ENCODE results near the gene WBP2NL. TPM values are rescaled to one million over a fixed set of nuclear protein-coding genes. Genes with fewer than 3 reads are reported as not detected.

Gene WBP2NL
- total and polyA plus RNA-seq, 4 donors: 0.12 to 0.50 (median 0.25) TPM

DNA sequence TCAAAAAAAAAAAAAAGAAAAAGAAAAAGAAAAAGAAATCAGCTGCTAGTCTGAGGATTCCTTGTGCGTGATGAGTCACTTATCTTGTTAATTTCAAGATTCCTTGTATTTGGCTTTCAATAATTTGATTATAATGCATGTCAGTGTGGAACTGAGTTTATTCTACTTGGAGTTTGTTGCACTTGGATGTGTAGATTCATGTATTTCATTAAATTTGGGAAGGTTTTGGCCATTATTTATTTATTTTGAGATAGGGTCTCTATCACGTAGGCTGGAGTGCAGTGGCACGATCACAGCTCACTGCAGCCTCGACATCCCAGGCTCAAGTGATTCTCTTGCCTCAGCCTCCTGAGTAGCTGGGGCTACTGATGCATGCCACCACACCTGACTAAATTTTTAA lies 14.8 kb downstream of the WBP2NL start:
- no peak overlapping the region for H3K4me3 ChIP-seq (ENCODE audit: low read depth in 1 of 3, low read length in 3 of 3)
- TF ChIP-seq NR2F2 (IDR thresholded peaks at IDR 0.05) (no peak), EGR1 (IDR thresholded peaks at IDR 0.05; ENCODE audit: low read depth in 2 of 2) (no peak), HNF4A (conservative IDR thresholded peaks at IDR 0.05) (no peak), YY1 (IDR thresholded peaks at IDR 0.05) (no peak), TAF1 (conservative IDR thresholded peaks at IDR 0.05) (no peak), FOXA1 (IDR thresholded peaks at IDR 0.05) (no peak), FOXA2 (IDR thresholded peaks at IDR 0.05) (no peak), GABPA (IDR thresholded peaks at IDR 0.05 in 1 of 2, conservative IDR thresholded peaks at IDR 0.05 in 1 of 2) (no peak), HNF4G (IDR thresholded peaks at IDR 0.05) (no peak), SP1 (IDR thresholded peaks at IDR 0.05) (no peak), JUND (IDR thresholded peaks at IDR 0.05) (no peak), RAD21 (IDR thresholded peaks at IDR 0.05) (no peak), RXRA (IDR thresholded peaks at IDR 0.05) (no peak)
- TF ChIP-seq, protein P1, sequence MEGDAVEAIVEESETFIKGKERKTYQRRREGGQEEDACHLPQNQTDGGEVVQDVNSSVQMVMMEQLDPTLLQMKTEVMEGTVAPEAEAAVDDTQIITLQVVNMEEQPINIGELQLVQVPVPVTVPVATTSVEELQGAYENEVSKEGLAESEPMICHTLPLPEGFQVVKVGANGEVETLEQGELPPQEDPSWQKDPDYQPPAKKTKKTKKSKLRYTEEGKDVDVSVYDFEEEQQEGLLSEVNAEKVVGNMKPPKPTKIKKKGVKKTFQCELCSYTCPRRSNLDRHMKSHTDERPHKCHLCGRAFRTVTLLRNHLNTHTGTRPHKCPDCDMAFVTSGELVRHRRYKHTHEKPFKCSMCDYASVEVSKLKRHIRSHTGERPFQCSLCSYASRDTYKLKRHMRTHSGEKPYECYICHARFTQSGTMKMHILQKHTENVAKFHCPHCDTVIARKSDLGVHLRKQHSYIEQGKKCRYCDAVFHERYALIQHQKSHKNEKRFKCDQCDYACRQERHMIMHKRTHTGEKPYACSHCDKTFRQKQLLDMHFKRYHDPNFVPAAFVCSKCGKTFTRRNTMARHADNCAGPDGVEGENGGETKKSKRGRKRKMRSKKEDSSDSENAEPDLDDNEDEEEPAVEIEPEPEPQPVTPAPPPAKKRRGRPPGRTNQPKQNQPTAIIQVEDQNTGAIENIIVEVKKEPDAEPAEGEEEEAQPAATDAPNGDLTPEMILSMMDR (IDR thresholded peaks at IDR 0.05; ENCODE audit: low read depth, low read length, missing input control): no peak
- TF ChIP-seq, protein P2, sequence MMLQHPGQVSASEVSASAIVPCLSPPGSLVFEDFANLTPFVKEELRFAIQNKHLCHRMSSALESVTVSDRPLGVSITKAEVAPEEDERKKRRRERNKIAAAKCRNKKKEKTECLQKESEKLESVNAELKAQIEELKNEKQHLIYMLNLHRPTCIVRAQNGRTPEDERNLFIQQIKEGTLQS (IDR thresholded peaks at IDR 0.05): no peak
- TF ChIP-seq, protein P3, sequence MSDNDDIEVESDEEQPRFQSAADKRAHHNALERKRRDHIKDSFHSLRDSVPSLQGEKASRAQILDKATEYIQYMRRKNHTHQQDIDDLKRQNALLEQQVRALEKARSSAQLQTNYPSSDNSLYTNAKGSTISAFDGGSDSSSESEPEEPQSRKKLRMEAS (IDR thresholded peaks at IDR 0.05): no peak
- TF ChIP-seq, protein P4, sequence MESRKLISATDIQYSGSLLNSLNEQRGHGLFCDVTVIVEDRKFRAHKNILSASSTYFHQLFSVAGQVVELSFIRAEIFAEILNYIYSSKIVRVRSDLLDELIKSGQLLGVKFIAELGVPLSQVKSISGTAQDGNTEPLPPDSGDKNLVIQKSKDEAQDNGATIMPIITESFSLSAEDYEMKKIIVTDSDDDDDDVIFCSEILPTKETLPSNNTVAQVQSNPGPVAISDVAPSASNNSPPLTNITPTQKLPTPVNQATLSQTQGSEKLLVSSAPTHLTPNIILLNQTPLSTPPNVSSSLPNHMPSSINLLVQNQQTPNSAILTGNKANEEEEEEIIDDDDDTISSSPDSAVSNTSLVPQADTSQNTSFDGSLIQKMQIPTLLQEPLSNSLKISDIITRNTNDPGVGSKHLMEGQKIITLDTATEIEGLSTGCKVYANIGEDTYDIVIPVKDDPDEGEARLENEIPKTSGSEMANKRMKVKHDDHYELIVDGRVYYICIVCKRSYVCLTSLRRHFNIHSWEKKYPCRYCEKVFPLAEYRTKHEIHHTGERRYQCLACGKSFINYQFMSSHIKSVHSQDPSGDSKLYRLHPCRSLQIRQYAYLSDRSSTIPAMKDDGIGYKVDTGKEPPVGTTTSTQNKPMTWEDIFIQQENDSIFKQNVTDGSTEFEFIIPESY (IDR thresholded peaks at IDR 0.05): no peak
- H3K9me3 ChIP-seq (ENCODE audit: control insufficient read depth in 4 of 4, low read length in 3 of 4): peaks cover 0 to 14% (median 2%) of the 10 kb centered on the region in 4 donors
- H3K36me3 ChIP-seq (ENCODE audit: control insufficient read depth in 4 of 4, insufficient read depth in 3 of 4, low read depth in 1 of 4, low read length in 3 of 4): no peaks in the 10 kb centered on the region
- H3K27me3 ChIP-seq (ENCODE audit: control insufficient read depth in 4 of 4, insufficient read depth in 4 of 4, low read length in 3 of 4): no peaks in the 10 kb centered on the region
- no peaks in the 10 kb centered on the region for H3K4me1 ChIP-seq (ENCODE audit: control insufficient read depth in 4 of 4, insufficient read depth in 4 of 4, low read length in 3 of 4)
- 83% methylated on average over 4 of the region's 4 CpGs for WGBS
- no peak overlapping the region for H3K27ac ChIP-seq (ENCODE audit: low read depth in 1 of 2, low read length in 2 of 2)
- no peak for DNase-seq (ENCODE audit: low spot score)
- no peak overlapping the region for H3K9ac ChIP-seq (ENCODE audit: low read depth in 1 of 2, low read length in 2 of 2)

DNA sequence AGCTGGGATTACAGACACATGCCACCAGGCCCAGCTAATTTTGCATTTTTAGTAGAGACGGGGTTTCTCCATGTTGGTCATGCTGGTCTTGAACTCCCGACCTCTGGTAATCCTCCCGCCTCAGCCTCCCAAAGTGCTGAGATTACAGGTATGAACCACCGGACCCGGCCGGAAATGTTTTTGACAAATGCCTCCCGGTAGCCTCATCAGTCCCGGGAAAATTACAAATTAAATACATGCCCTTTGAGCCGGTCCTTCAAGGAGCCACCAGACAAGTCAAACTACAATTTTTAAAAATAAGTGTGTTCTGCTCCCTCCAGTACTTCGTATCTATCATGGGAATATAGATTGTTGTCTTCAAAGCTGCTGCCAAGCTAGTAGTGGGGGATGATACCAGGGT lies 17.5 kb downstream of the WBP2NL start:
- Histone ChIP-seq H3K27ac (ENCODE audit: low read depth in 1 of 2, low read length in 2 of 2) (no peak overlapping the region), H3K9ac (ENCODE audit: low read depth in 1 of 2, low read length in 2 of 2) (no peak overlapping the region), H3K4me3 (ENCODE audit: low read depth in 1 of 3, low read length in 3 of 3) (no peak overlapping the region), H3K4me1 (ENCODE audit: control insufficient read depth in 4 of 4, insufficient read depth in 4 of 4, low read length in 3 of 4) (no peaks in the 10 kb centered on the region), H3K27me3 (ENCODE audit: control insufficient read depth in 4 of 4, insufficient read depth in 4 of 4, low read length in 3 of 4) (no peaks in the 10 kb centered on the region), H3K9me3 (ENCODE audit: control insufficient read depth in 4 of 4, low read length in 3 of 4) (peaks cover 0 to 1% (median under 1%) of the 10 kb centered on the region in 4 donors), H3K36me3 (ENCODE audit: control insufficient read depth in 4 of 4, insufficient read depth in 3 of 4, low read depth in 1 of 4, low read length in 3 of 4) (no peaks in the 10 kb centered on the region)
- no peak for TF ChIP-seq SP1 (IDR thresholded peaks at IDR 0.05)
- TF ChIP-seq, protein P2 (IDR thresholded peaks at IDR 0.05): no peak
- no peak for DNase-seq (ENCODE audit: low spot score)
- 80% methylated on average over 10 of the region's 10 CpGs for WGBS

Data from liver (tissue), 9 donors.